H1 (cell line): ENCODE measurements around the gene OGFOD2. TPM values are rescaled to one million over a fixed set of nuclear protein-coding genes. Genes with fewer than 3 reads are reported as not detected.

Experiments
- CTCF ChIA-PET: fragments of 300-600 bp; sonication (Branson Sonifier 250); formaldehyde crosslinking; loops from one replicate; lab custom pipeline; 2021; ENCODE audit not compliant: partially characterized antibody; lab: Charles Lee
- POLR2A ChIA-PET: fragments of 300-600 bp; sonication (Branson Sonifier 250); formaldehyde crosslinking; loops from one replicate; lab custom pipeline; 2021; ENCODE audit warnings: inconsistent platforms; ENCODE audit not compliant: partially characterized antibody; lab: Charles Lee
- DNase-seq, 2 experiments: peaks; one replicate each; pipeline versions ENCODE4 v3.0.0 to v3.0.0-alpha.2; 2010 to 2022; ENCODE audit warnings: low spot score in 2 of 2, low read depth in 1 of 2, mixed read lengths in 1 of 2
- FAIRE-seq: peaks from 2 replicates; lab custom pipeline; 2011; peaks lifted over from hg19 to GRCh38; lab: Jason Lieb, UNC
- H2AFZ ChIP-seq: 2 replicates; pipeline ENCODE4 v1.8.1; 2012; ENCODE audit warnings: low read length, inconsistent platforms
- H2AK5ac ChIP-seq: 2 replicates; pipeline ENCODE4 v1.6.1; 2013; ENCODE audit warnings: low read depth, low read length
- H2BK120ac ChIP-seq: replicated peaks from 2 replicates; pipeline ENCODE3; 2013; ENCODE audit warnings: low read depth, low read length, inconsistent platforms
- H2BK12ac ChIP-seq: 2 replicates; pipeline ENCODE4 v1.6.1; 2013; ENCODE audit warnings: low read depth, low read length
- H2BK15ac ChIP-seq: 2 replicates; pipeline ENCODE4 v1.6.1; 2013; ENCODE audit warnings: low read length
- H2BK20ac ChIP-seq: 2 replicates; pipeline ENCODE4 v1.6.1; 2013; ENCODE audit warnings: low read length
- H2BK5ac ChIP-seq: 2 replicates; pipeline ENCODE4 v1.6.1; 2013; ENCODE audit warnings: low read depth, low read length
- H3K14ac ChIP-seq: 2 replicates; pipeline ENCODE4 v1.6.1; 2013; ENCODE audit warnings: inconsistent platforms; ENCODE audit not compliant: insufficient read length
- H3K18ac ChIP-seq: 2 replicates; pipeline ENCODE4 v1.6.1; 2013; ENCODE audit warnings: low read length; ENCODE audit errors: extremely low read depth
- H3K23ac ChIP-seq: 2 replicates; pipeline ENCODE4 v1.6.1; 2013; ENCODE audit warnings: inconsistent platforms; ENCODE audit not compliant: insufficient read length
- H3K23me2 ChIP-seq: 2 replicates; pipeline ENCODE4 v1.6.1; 2013; ENCODE audit warnings: low read depth, low read length
- H3K27ac ChIP-seq: 2 replicates; pipeline ENCODE4 v1.6.1; 2011; ENCODE audit warnings: low read depth, low read length, inconsistent platforms
- H3K27me3 ChIP-seq, 4 experiments: replicated peaks in 1 of 4; 1 replicate in 1 of 4; 2 replicates in 3 of 4; pipeline versions ENCODE4 v1.6.1 to v1.8.1; 2011 to 2013; ENCODE audit warnings: low read length in 3 of 4, mild to moderate bottlenecking in 3 of 4, inconsistent platforms in 2 of 4, mixed read lengths in 2 of 4, moderate library complexity in 1 of 4; ENCODE audit not compliant: control insufficient read depth in 3 of 4, insufficient read depth in 3 of 4; ENCODE audit errors: extremely low read depth in 1 of 4
- H3K36me3 ChIP-seq, 4 experiments: 2 replicates each; pipeline versions ENCODE4 v1.6.1 to v1.8.1; 2011 to 2013; ENCODE audit warnings: mild to moderate bottlenecking in 4 of 4, low read length in 3 of 4, moderate library complexity in 2 of 4, control low read depth in 1 of 4, inconsistent platforms in 1 of 4; ENCODE audit not compliant: insufficient read depth in 4 of 4, control insufficient read depth in 2 of 4
- H3K4ac ChIP-seq: replicated peaks from 2 replicates; pipeline ENCODE3; 2013; ENCODE audit warnings: low read length, low read depth, mixed read lengths, inconsistent platforms; ENCODE audit not compliant: insufficient read length
- H3K4me1 ChIP-seq, 4 experiments: replicated peaks in 1 of 4; 1 replicate in 1 of 4; 2 replicates in 3 of 4; pipeline versions ENCODE4 v1.6.1 to v1.8.1; 2011 to 2013; ENCODE audit warnings: low read length in 3 of 4, inconsistent platforms in 2 of 4, mixed read lengths in 1 of 4; ENCODE audit not compliant: insufficient read depth in 4 of 4, control insufficient read depth in 3 of 4
- H3K4me2 ChIP-seq, 2 experiments: 2 replicates each; pipeline versions ENCODE4 v1.6.1 to v1.8.1; 2011 to 2013; ENCODE audit warnings: low read depth in 2 of 2, low read length in 2 of 2, control low read depth in 1 of 2, inconsistent platforms in 1 of 2, mild to moderate bottlenecking in 1 of 2; ENCODE audit not compliant: insufficient read depth in 1 of 2
- H3K4me3 ChIP-seq, 4 experiments: fragments of 200-600, 300-600 bp in 1 of 4; sonication (generic), shearing (Covaris generic), sonication (Bioruptor Twin) in 1 of 4; 2 replicates each; pipeline versions ENCODE4 v1.5.1 to v1.8.1; 2011 to 2016; ENCODE audit warnings: low read length in 4 of 4, low read depth in 3 of 4, control low read depth in 2 of 4, inconsistent platforms in 2 of 4, mild to moderate bottlenecking in 2 of 4, mixed read lengths in 1 of 4, moderate library complexity in 1 of 4; ENCODE audit not compliant: insufficient read depth in 2 of 4; ENCODE audit errors: extremely low read depth in 1 of 4
- H3K56ac ChIP-seq: replicated peaks from 2 replicates; pipeline ENCODE3; 2013; ENCODE audit warnings: low read depth, mild to moderate bottlenecking, mixed read lengths, low read length, inconsistent platforms; ENCODE audit not compliant: insufficient read length
- H3K79me1 ChIP-seq: 2 replicates; pipeline ENCODE4 v1.6.1; 2013; ENCODE audit warnings: low read depth, low read length, control low read depth
- H3K79me2 ChIP-seq, 2 experiments: 2 replicates each; pipeline versions ENCODE4 v1.6.1 to v1.8.1; 2012 to 2013; ENCODE audit warnings: low read length in 2 of 2, mild to moderate bottlenecking in 2 of 2, inconsistent platforms in 1 of 2; ENCODE audit not compliant: insufficient read depth in 2 of 2, control insufficient read depth in 1 of 2
- H3K9ac ChIP-seq, 4 experiments: replicated peaks in 1 of 4; 1 replicate in 1 of 4; 2 replicates in 3 of 4; pipeline versions ENCODE4 v1.6.1 to v1.8.1; 2011 to 2013; ENCODE audit warnings: low read depth in 3 of 4, low read length in 3 of 4, control low read depth in 2 of 4, mild to moderate bottlenecking in 2 of 4, moderate library complexity in 2 of 4, inconsistent platforms in 1 of 4; ENCODE audit errors: extremely low read depth in 1 of 4
- H3K9me3 ChIP-seq, 2 experiments: 2 replicates each; pipeline versions ENCODE4 v1.6.1 to v1.8.1; 2012 to 2013; ENCODE audit warnings: mild to moderate bottlenecking in 2 of 2, moderate library complexity in 2 of 2, control low read depth in 1 of 2, inconsistent platforms in 1 of 2, low read depth in 1 of 2, low read length in 1 of 2, mixed read lengths in 1 of 2; ENCODE audit not compliant: insufficient read depth in 2 of 2
- H4K20me1 ChIP-seq, 2 experiments: replicated peaks in 1 of 2; 2 replicates each; pipeline versions ENCODE3 to v1.8.1; 2011 to 2013; ENCODE audit warnings: inconsistent platforms in 2 of 2, low read length in 2 of 2, mild to moderate bottlenecking in 1 of 2; ENCODE audit not compliant: insufficient read depth in 2 of 2, control insufficient read depth in 1 of 2
- H4K5ac ChIP-seq: 2 replicates; pipeline ENCODE4 v1.6.1; 2013; ENCODE audit warnings: low read length, low read depth, mixed read lengths, inconsistent platforms; ENCODE audit not compliant: insufficient read length
- H4K8ac ChIP-seq: 2 replicates; pipeline ENCODE4 v1.8.0; 2013; ENCODE audit warnings: mild to moderate bottlenecking, moderate library complexity, low read length, inconsistent platforms; ENCODE audit not compliant: insufficient read depth; ENCODE audit errors: extremely low read depth
- H4K91ac ChIP-seq: replicated peaks from 2 replicates; pipeline ENCODE3; 2013; ENCODE audit warnings: low read length, mixed read lengths, inconsistent platforms; ENCODE audit not compliant: insufficient read length
- BACH1 ChIP-seq: IDR thresholded peaks from 2 replicates; pipeline ENCODE4 v1.6.1; 2012; ENCODE audit warnings: low read length, improper control_type of control experiment
- CBX8 ChIP-seq: fragments of 300-800, 300-1000 bp; sonication (generic); IDR thresholded peaks from 2 replicates; pipeline ENCODE4 v1.7.1; 2016; ENCODE audit warnings: low read depth, low read length, borderline replicate concordance
- EP300 ChIP-seq, 2 experiments: IDR thresholded peaks; 1 replicate in 1 of 2; 2 replicates in 1 of 2; pipeline ENCODE4 v1.6.1; 2011 to 2012; ENCODE audit warnings: low read depth in 2 of 2, low read length in 2 of 2, mild to moderate bottlenecking in 2 of 2, borderline replicate concordance in 1 of 2, inconsistent platforms in 1 of 2, moderate library complexity in 1 of 2
- GABPA ChIP-seq: IDR thresholded peaks from 2 replicates; pipeline ENCODE4 v1.6.1; 2011; ENCODE audit warnings: mild to moderate bottlenecking, low read length, moderate library complexity, borderline replicate concordance; ENCODE audit not compliant: insufficient read depth
- NRF1 ChIP-seq: IDR thresholded peaks from 2 replicates; pipeline ENCODE4 v1.6.1; 2011; ENCODE audit warnings: mild to moderate bottlenecking, low read depth, low read length, improper control_type of control experiment
- SIX5 ChIP-seq: IDR thresholded peaks from 2 replicates; pipeline ENCODE4 v1.6.1; 2011; ENCODE audit warnings: mild to moderate bottlenecking, low read depth, low read length
- SP2 ChIP-seq: IDR thresholded peaks from 2 replicates; pipeline ENCODE4 v1.6.1; 2012; ENCODE audit warnings: mild to moderate bottlenecking, low read length, inconsistent platforms
- TAF1 ChIP-seq: IDR thresholded peaks from 2 replicates; pipeline ENCODE4 v1.6.1; 2011; ENCODE audit warnings: mild to moderate bottlenecking, low read depth, low read length
- WGBS, 2 experiments: shearing (Covaris generic) in 1 of 2; methylation state at CpG; one replicate each; pipeline versions ENCODE4 v1.1.6 to v1.1.7; 2013 to 2015; ENCODE audit warnings: low lambda C conversion rate in 2 of 2, mixed read lengths in 2 of 2, inconsistent platforms in 1 of 2, low coverage in 1 of 2, missing lambda C conversion rate in 1 of 2; ENCODE audit not compliant: insufficient replicate concordance in 2 of 2, insufficient coverage in 1 of 2, insufficient read length in 1 of 2; ENCODE audit errors: extremely low coverage in 1 of 2, missing lambda C conversion rate in 1 of 2; 5-methylcytosine and 5-hydroxymethylcytosine counted together
- polyA plus RNA-seq, 7 experiments: library from polyadenylated mRNA; depleted of rRNA in 3 of 7; stranded (reverse) in 5 of 7; unstranded in 2 of 7; fragments of >200 nt in 5 of 7; fragments of 200-250 nt in 2 of 7; gene quantifications; 1 replicate in 5 of 7; 2 replicates in 1 of 7; 4 replicates in 1 of 7; pipeline versions ENCODE4 v1.2.1 to v1.2.3, GENCODE V29; 2011 to 2013; ENCODE audit warnings: missing spikeins in 2 of 7, mixed read lengths in 2 of 7
- total RNA-seq: library from RNA; stranded (reverse); fragmentation: NEBNext Ultra II Directional; extraction: Animal tissue kit (Norgen Biotek cat#: 25700); gene quantifications from 2 replicates; pipeline ENCODE4 v1.2.1, GENCODE V29; 2021

Gene OGFOD2
- total and polyA plus RNA-seq, 2 of the 8 experiments (the other 6 are each of a cell fraction or from before 2014, with no cell fraction given) = 17.3 to 20.3 TPM

DNA sequence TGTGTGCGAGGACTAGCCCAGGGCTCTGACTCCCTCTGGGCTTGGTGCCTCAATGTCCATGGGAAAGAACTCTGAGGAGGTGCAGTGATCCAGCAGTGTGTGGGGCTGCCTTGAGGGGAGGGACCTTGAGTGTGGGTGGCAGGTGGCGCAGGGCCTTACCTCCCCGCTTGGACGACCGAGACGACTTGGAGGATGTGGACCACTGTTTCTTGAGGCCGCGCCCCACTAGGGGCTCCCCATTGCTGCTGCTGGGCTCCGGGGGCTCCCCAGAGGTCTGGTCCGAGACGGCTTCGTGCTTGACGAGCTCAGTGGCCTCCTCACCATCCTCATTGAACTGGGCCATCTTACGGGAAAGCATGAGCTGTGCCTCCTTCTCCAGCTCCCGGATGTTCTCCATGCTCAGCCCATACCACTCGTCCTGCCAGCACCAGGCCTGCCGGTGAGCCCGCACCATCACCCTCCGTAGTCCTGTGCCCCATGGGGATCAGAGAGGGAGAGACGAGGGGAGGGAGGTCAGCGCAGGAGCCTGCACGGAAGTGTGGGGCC is 30.1 kb downstream of the OGFOD2 start:
- H4K91ac ChIP-seq = no peak overlapping the region
- H3K23me2 ChIP-seq = no peaks in the 10 kb centered on the region
- DNase-seq (no peak), FAIRE-seq (no peak)
- H3K9ac ChIP-seq = no peak overlapping the region
- H3K23ac ChIP-seq = no peak overlapping the region
- no peaks in the 10 kb centered on the region for H3K4me1 ChIP-seq
- ChIA-PET POLR2A (interaction anchor here (1.1 kb wide), 1 partner anchor 227 kb away, joined by 4 read pairs; the partner anchor contains the start of genes MPHOSPH9 and MTRFR), CTCF (interaction anchor here (1.5 to 1.6 kb wide), 2 partner anchors 15 to 40 kb away, joined by 3 to 7 read pairs; no protein-coding TSS in a partner anchor)
- 92% methylated on average over 21 of the region's 22 CpGs; no CpG with 5 or more reads in 1 of the 2 experiments for WGBS, 2 experiments
- H3K4me2 ChIP-seq = no peak overlapping the region
- H3K79me1 ChIP-seq = no peaks in the 10 kb centered on the region
- no peaks in the 10 kb centered on the region for H3K36me3 ChIP-seq
- no peaks in the 10 kb centered on the region for H3K79me2 ChIP-seq
- H3K4me3 ChIP-seq = no peak overlapping the region
- no peak overlapping the region for H2BK12ac ChIP-seq
- no peak overlapping the region for H4K5ac ChIP-seq
- no peak overlapping the region for H3K56ac ChIP-seq
- H4K8ac ChIP-seq = no peak overlapping the region
- no peak overlapping the region for H2BK20ac ChIP-seq
- H3K18ac ChIP-seq = no peak overlapping the region
- no peak for TF ChIP-seq BACH1
- TF ChIP-seq GABPA = no peak
- no peak for TF ChIP-seq SIX5
- no peak for TF ChIP-seq CBX8
- TF ChIP-seq TAF1 = no peak
- no peak for TF ChIP-seq SP2
- TF ChIP-seq NRF1 = no peak
- no peak for TF ChIP-seq EP300 (IDR thresholded peaks at IDR 0.05; ENCODE audit: borderline replicate concordance in 1 of 2, low read depth in 2 of 2, low read length in 2 of 2)
- TF ChIP-seq, all 59 proteins: peak for 0
- H3K9me3 ChIP-seq = no peaks in the 10 kb centered on the region
- no peak overlapping the region for H2AK5ac ChIP-seq
- no peak overlapping the region for H3K27ac ChIP-seq
- peaks cover 0 to 3% of the 10 kb centered on the region in 2 experiments for H4K20me1 ChIP-seq
- no peak overlapping the region for H3K14ac ChIP-seq
- H2BK15ac ChIP-seq = no peak overlapping the region
- no peaks in the 10 kb centered on the region for H3K27me3 ChIP-seq
- H2AFZ ChIP-seq = no peak overlapping the region
- no peak overlapping the region for H3K4ac ChIP-seq
- no peak overlapping the region for H2BK5ac ChIP-seq
- H2BK120ac ChIP-seq = no peak overlapping the region
